Gastrocnemius medialis (tissue), 4 donors: ENCODE data around the gene MEF2D. TPM values are rescaled to one million over a fixed set of nuclear protein-coding genes. Genes with fewer than 3 reads are reported as not detected.

ENCODE experiments used
- ATAC-seq, 2 donors: fragments of 150-250 bp; one replicate each; pipeline ENCODE4 v1.9.1; 2016
- DNase-seq, 2 donors: peaks; one replicate each; pipeline ENCODE4 v3.0.0-alpha.2; 2019
- H3K27ac ChIP-seq, 4 donors: fragments of 200-600 bp; sonication (generic); 1 replicate in 1 of 4; 2 replicates in 3 of 4; pipeline ENCODE4 v1.5.1; 2016 to 2018; ENCODE audit warnings: mild to moderate bottlenecking in 2 of 4, moderate library complexity in 1 of 4
- H3K27me3 ChIP-seq, 3 donors: fragments of 200-600 bp; sonication (generic) in 2 of 3; 1 replicate in 1 of 3; 2 replicates in 2 of 3; pipeline versions ENCODE4 v1.5.1 to v1.6.0; 2016 to 2019; ENCODE audit warnings: mild to moderate bottlenecking in 1 of 3, moderate library complexity in 1 of 3
- H3K36me3 ChIP-seq, 2 donors: fragments of 200-600 bp; sonication (generic) in 1 of 2; one replicate each; pipeline ENCODE4 v1.5.1; 2017 to 2018
- H3K4me1 ChIP-seq, 2 donors: fragments of 200-600 bp; sonication (generic) in 1 of 2; one replicate each; pipeline ENCODE4 v1.5.1; 2016 to 2017; ENCODE audit warnings: mild to moderate bottlenecking in 2 of 2
- H3K4me3 ChIP-seq, 4 donors: fragments of 200-600 bp; sonication (generic) in 3 of 4; 1 replicate in 1 of 4; 2 replicates in 3 of 4; pipeline ENCODE4 v1.5.1; 2016 to 2019; ENCODE audit warnings: mild to moderate bottlenecking in 2 of 4
- H3K9me3 ChIP-seq, 3 donors: fragments of 200-600 bp; sonication (generic) in 2 of 3; 1 replicate in 1 of 3; 2 replicates in 2 of 3; pipeline ENCODE4 v1.5.1; 2016 to 2019
- CTCF ChIP-seq, 5 experiments: fragments of 450-650 bp in 3 of 5; fragments of 200-600 bp in 2 of 5; sonication (generic) in 2 of 5; IDR thresholded peaks in 4 of 5; conservative IDR thresholded peaks in 1 of 5; 1 replicate in 4 of 5; 2 replicates in 1 of 5; pipeline ENCODE4 v1.5.1; 2016 to 2019; ENCODE audit warnings: antibody characterized with exemption in 5 of 5, mild to moderate bottlenecking in 3 of 5, moderate library complexity in 3 of 5
- POLR2A ChIP-seq, 2 donors: fragments of 450-650 bp; IDR thresholded peaks; one replicate each; pipeline ENCODE4 v1.6.1; 2017; ENCODE audit warnings: antibody characterized with exemption in 2 of 2, mild to moderate bottlenecking in 2 of 2, moderate library complexity in 2 of 2
- in situ Hi-C, 4 donors: fragments of 200-750 bp; cut with MboI; loops; one replicate each; pipeline versions ENCODE4 v1.15.0 to v1.8.0; 2017; ENCODE audit warnings: low sequenced_read_pairs in 4 of 4
- intact Hi-C: fragments of 100-400 bp; cut with DNase I; formaldehyde crosslinking; loops from one replicate; pipeline ENCODE4 v1.15.1; 2023; ENCODE audit warnings: low total_unique reads
- total RNA-seq, 4 donors: library from RNA; depleted of rRNA; stranded (reverse); fragments of >200 nt; gene quantifications; one replicate each; pipeline versions ENCODE4 v1.1.0 to v1.2.3, GENCODE V29; 2016

MEF2D gene
- total RNA-seq, 4 donors from 2014 or later, result 129 to 260 (median 168) TPM

- Histone ChIP-seq H3K27me3 (no peaks in the 10 kb centered on the region), H3K9me3 (no peaks in the 10 kb centered on the region), H3K4me3 (no peak overlapping the region), H3K27ac (peak overlapping the region; percentile 96 to 99 (median 98)), H3K36me3 (peaks cover 2 to 38% of the 10 kb centered on the region in 2 donors), H3K4me1 (peaks cover 95 to 100% of the 10 kb centered on the region in 2 donors)
- no peak for TF ChIP-seq CTCF (IDR thresholded peaks at IDR 0.05 in 4 of 5, conservative IDR thresholded peaks at IDR 0.05 in 1 of 5)
- no peak for TF ChIP-seq POLR2A (IDR thresholded peaks at IDR 0.05)
- in situ Hi-C loops, result loop anchor here in 1 of 4 donors (25.0 kb wide), 1 partner anchor 372 kb away; the partner anchor contains the start of gene LMNA
- intact Hi-C loops, result no loop called here
- ATAC-seq (no peak), DNase-seq (no peak)
Measured at GRCh38 chr1:156484480-156485058, 16.0 kb downstream of the MEF2D start.

- peaks cover 2 to 48% of the 10 kb centered on the region in 2 donors for H3K36me3 ChIP-seq
- no peaks in the 10 kb centered on the region for H3K27me3 ChIP-seq
- in situ Hi-C loops (loop anchor here in 1 of 4 donors (25.0 kb wide), 1 partner anchor 371 kb away; the partner anchor contains the start of gene LMNA), intact Hi-C loops (no loop called here)
- H3K4me3 ChIP-seq, result no peak overlapping the region
- H3K4me1 ChIP-seq, result peaks cover 95 to 100% of the 10 kb centered on the region in 2 donors
- DNase-seq (peak in 1 of 2 donors; percentile 74), ATAC-seq (peak; percentile 13 to 65)
- no peaks in the 10 kb centered on the region for H3K9me3 ChIP-seq
- peak in 1 of 2 donors; percentile 65 for TF ChIP-seq POLR2A (IDR thresholded peaks at IDR 0.05)
- TF ChIP-seq CTCF (IDR thresholded peaks at IDR 0.05 in 4 of 5, conservative IDR thresholded peaks at IDR 0.05 in 1 of 5), result no peak
- peak overlapping the region; percentile 96 to 99 (median 98) for H3K27ac ChIP-seq
Measured at GRCh38 chr1:156483397-156483796, 17.2 kb downstream of the MEF2D start.

GRCh38 chr1:156482276-156482675 lies 18.3 kb downstream of the MEF2D start:
- ATAC-seq (no peak), DNase-seq (no peak)
- peak overlapping the region; percentile 96 to 99 (median 98) for H3K27ac ChIP-seq
- no peaks in the 10 kb centered on the region for H3K9me3 ChIP-seq
- intact Hi-C loops, result no loop called here
- peaks cover 95 to 100% of the 10 kb centered on the region in 2 donors for H3K4me1 ChIP-seq
- no peak for TF ChIP-seq CTCF (IDR thresholded peaks at IDR 0.05 in 4 of 5, conservative IDR thresholded peaks at IDR 0.05 in 1 of 5)
- TF ChIP-seq POLR2A (IDR thresholded peaks at IDR 0.05), result no peak
- H3K27me3 ChIP-seq, result no peaks in the 10 kb centered on the region
- H3K36me3 ChIP-seq, result peaks cover 2 to 59% of the 10 kb centered on the region in 2 donors
- no peak overlapping the region for H3K4me3 ChIP-seq
- in situ Hi-C loops, result loop anchor here in 1 of 4 donors (25.0 kb wide), 1 partner anchor 370 kb away; the partner anchor contains the start of gene LMNA

GRCh38 chr1:156481527-156481926 lies 19.0 kb downstream of the MEF2D start:
- intact Hi-C loops, result no loop called here
- TF ChIP-seq POLR2A (IDR thresholded peaks at IDR 0.05) (no peak), CTCF (IDR thresholded peaks at IDR 0.05 in 4 of 5, conservative IDR thresholded peaks at IDR 0.05 in 1 of 5) (no peak)
- Histone ChIP-seq H3K27me3 (no peaks in the 10 kb centered on the region), H3K4me1 (peaks cover 95 to 100% of the 10 kb centered on the region in 2 donors), H3K27ac (peak overlapping the region; percentile 96 to 99 (median 98)), H3K36me3 (peaks cover 2 to 67% of the 10 kb centered on the region in 2 donors), H3K9me3 (no peaks in the 10 kb centered on the region), H3K4me3 (no peak overlapping the region)
- ATAC-seq (no peak), DNase-seq (no peak)
- in situ Hi-C loops, result loop anchor here in 1 of 4 donors (25.0 kb wide), 1 partner anchor 369 kb away; the partner anchor contains the start of gene LMNA
